ENCODE results near the gene AJM1. TPM values are rescaled to one million over a fixed set of nuclear protein-coding genes. Genes with fewer than 3 reads are reported as not detected.
"Not testable (repeated sequence)": the region's sequence is repeated elsewhere in the genome, so short reads cannot be mapped to it uniquely, and the experiment has no call there.

AJM1 gene
- total RNA-seq, 1 donor from 2014 or later, result 1.1 TPM

- FAIRE-seq (no peak), DNase-seq (ENCODE audit: low read depth) (no peak)
- H3K27me3 ChIP-seq (ENCODE audit: control insufficient read depth, insufficient read depth, low read length), result no peaks in the 10 kb centered on the region
- H3K4me3 ChIP-seq (ENCODE audit: low read depth, low read length), result peak overlapping the region; percentile 92
- peaks cover 14% of the 10 kb centered on the region for H3K36me3 ChIP-seq (ENCODE audit: control insufficient read depth, insufficient read depth, low read length)
- TF ChIP-seq, protein P1, sequence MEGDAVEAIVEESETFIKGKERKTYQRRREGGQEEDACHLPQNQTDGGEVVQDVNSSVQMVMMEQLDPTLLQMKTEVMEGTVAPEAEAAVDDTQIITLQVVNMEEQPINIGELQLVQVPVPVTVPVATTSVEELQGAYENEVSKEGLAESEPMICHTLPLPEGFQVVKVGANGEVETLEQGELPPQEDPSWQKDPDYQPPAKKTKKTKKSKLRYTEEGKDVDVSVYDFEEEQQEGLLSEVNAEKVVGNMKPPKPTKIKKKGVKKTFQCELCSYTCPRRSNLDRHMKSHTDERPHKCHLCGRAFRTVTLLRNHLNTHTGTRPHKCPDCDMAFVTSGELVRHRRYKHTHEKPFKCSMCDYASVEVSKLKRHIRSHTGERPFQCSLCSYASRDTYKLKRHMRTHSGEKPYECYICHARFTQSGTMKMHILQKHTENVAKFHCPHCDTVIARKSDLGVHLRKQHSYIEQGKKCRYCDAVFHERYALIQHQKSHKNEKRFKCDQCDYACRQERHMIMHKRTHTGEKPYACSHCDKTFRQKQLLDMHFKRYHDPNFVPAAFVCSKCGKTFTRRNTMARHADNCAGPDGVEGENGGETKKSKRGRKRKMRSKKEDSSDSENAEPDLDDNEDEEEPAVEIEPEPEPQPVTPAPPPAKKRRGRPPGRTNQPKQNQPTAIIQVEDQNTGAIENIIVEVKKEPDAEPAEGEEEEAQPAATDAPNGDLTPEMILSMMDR (IDR thresholded peaks at IDR 0.05; ENCODE audit: insufficient read depth, low read length, severe bottlenecking), result no peak
Observed at GRCh38 chr9:136865768-136866103, 23.5 kb downstream of the AJM1 start.

- not testable (repeated sequence) for FAIRE-seq; DNase-seq (ENCODE audit: low read depth); H3K36me3 ChIP-seq (ENCODE audit: control insufficient read depth, insufficient read depth, low read length); H3K27me3 ChIP-seq (ENCODE audit: control insufficient read depth, insufficient read depth, low read length)
- H3K4me3 ChIP-seq (ENCODE audit: low read depth, low read length), result peak overlapping the region; percentile 92
Observed at GRCh38 chr9:136866898-136867421, 24.7 kb downstream of the AJM1 start.

GRCh38 chr9:136867480-136867879, 25.2 kb downstream of the AJM1 start:
- TF ChIP-seq, protein P1 (IDR thresholded peaks at IDR 0.05; ENCODE audit: insufficient read depth, low read length, severe bottlenecking), result no peak
- FAIRE-seq, result no peak
- no peak for DNase-seq (ENCODE audit: low read depth)
- Histone ChIP-seq H3K27me3 (ENCODE audit: control insufficient read depth, insufficient read depth, low read length) (no peaks in the 10 kb centered on the region), H3K36me3 (ENCODE audit: control insufficient read depth, insufficient read depth, low read length) (peaks cover 5% of the 10 kb centered on the region), H3K4me3 (ENCODE audit: low read depth, low read length) (no peak overlapping the region)

- Histone ChIP-seq H3K4me3 (ENCODE audit: low read depth, low read length) (no peak overlapping the region), H3K27me3 (ENCODE audit: control insufficient read depth, insufficient read depth, low read length) (no peaks in the 10 kb centered on the region), H3K36me3 (ENCODE audit: control insufficient read depth, insufficient read depth, low read length) (peaks cover 4% of the 10 kb centered on the region)
- DNase-seq (ENCODE audit: low read depth) (no peak), FAIRE-seq (no peak)
- TF ChIP-seq, protein P1 (IDR thresholded peaks at IDR 0.05; ENCODE audit: insufficient read depth, low read length, severe bottlenecking), result no peak
Observed at GRCh38 chr9:136867917-136868316, 25.6 kb downstream of the AJM1 start.

GRCh38 chr9:136868644-136869043, 26.4 kb downstream of the AJM1 start:
- Histone ChIP-seq H3K27me3 (ENCODE audit: control insufficient read depth, insufficient read depth, low read length) (no peaks in the 10 kb centered on the region), H3K36me3 (ENCODE audit: control insufficient read depth, insufficient read depth, low read length) (peaks cover 4% of the 10 kb centered on the region), H3K4me3 (ENCODE audit: low read depth, low read length) (no peak overlapping the region)
- TF ChIP-seq, protein P1 (IDR thresholded peaks at IDR 0.05; ENCODE audit: insufficient read depth, low read length, severe bottlenecking), result no peak
- FAIRE-seq (no peak), DNase-seq (ENCODE audit: low read depth) (no peak)

GRCh38 chr9:136869611-136870010, 27.3 kb downstream of the AJM1 start:
- not testable (repeated sequence) for FAIRE-seq; DNase-seq (ENCODE audit: low read depth); H3K4me3 ChIP-seq (ENCODE audit: low read depth, low read length); H3K27me3 ChIP-seq (ENCODE audit: control insufficient read depth, insufficient read depth, low read length); H3K36me3 ChIP-seq (ENCODE audit: control insufficient read depth, insufficient read depth, low read length)

DNA sequence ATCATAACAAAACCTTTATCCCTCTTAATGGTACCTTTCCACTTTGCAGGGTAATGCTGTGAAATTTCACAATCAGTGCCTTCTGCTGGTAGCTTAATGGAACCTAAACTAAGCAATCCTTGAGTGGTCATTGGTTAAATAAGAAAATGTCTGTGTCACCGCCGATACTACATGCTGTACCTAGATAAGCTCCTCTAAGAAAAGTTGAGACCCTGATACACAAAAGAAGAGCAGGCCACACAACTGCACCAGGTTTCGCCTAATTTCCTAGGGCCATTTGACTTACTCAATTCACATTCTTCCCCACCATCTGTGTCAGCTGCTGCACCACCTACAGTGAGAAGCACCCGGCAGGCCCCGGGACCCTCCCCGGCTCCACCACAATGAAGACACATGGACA, 32.9 kb downstream of the AJM1 start:
- H3K4me3 ChIP-seq (ENCODE audit: low read depth, low read length), result no peak overlapping the region

More for the DNA sequence above, 32.9 kb downstream of the AJM1 start:
- no peaks in the 10 kb centered on the region for H3K36me3 ChIP-seq (ENCODE audit: control insufficient read depth, insufficient read depth, low read length)
- no peak for FAIRE-seq
- TF ChIP-seq, protein P1 (IDR thresholded peaks at IDR 0.05; ENCODE audit: insufficient read depth, low read length, severe bottlenecking), result no peak
- DNase-seq (ENCODE audit: low read depth), result no peak
- H3K27me3 ChIP-seq (ENCODE audit: control insufficient read depth, insufficient read depth, low read length), result no peaks in the 10 kb centered on the region

Data from bronchial epithelial cell (primary cell).